GM12878 (cell line): ENCODE data around the gene SORL1. TPM values are rescaled to one million over a fixed set of nuclear protein-coding genes. Genes with fewer than 3 reads are reported as not detected.

Experiments
- ATAC-seq: fragments of 200-7000 bp; cut with Tn5 transposase; 3 replicates; pipeline ENCODE4 v1.9.1; 2020; ENCODE audit warnings: mild to moderate bottlenecking, moderate library complexity
- BruUV-seq: library from RNA; stranded (reverse); fragments of 400-500 nt; replicated peaks from 2 replicates; lab custom pipeline; 2021; lab: Mats Ljungman, UMichigan
- CTCF ChIA-PET: fragments of 300-600 bp; sonication (Branson Sonifier 250); formaldehyde crosslinking; extraction: SDS; loops from one replicate; lab custom pipeline; 2021; ENCODE audit warnings: inconsistent platforms; lab: Yijun Ruan, JAX
- POLR2A ChIA-PET: fragments of 350-600 bp; formaldehyde crosslinking; extraction: SDS; loops from one replicate; lab custom pipeline; 2021; ENCODE audit warnings: inconsistent platforms; lab: Charles Lee
- RAD21 ChIA-PET: fragments of 300-600 bp; sonication (Branson Sonifier 250); formaldehyde crosslinking; loops from one replicate; lab custom pipeline; 2023; ENCODE audit warnings: antibody characterized with exemption; ENCODE audit not compliant: unreplicated experiment; lab: Charles Lee
- SMC1A ChIA-PET: fragments of 300-600 bp; sonication (Branson Sonifier 250); formaldehyde crosslinking; loops from one replicate; lab custom pipeline; 2023; ENCODE audit not compliant: unreplicated experiment, uncharacterized antibody; lab: Charles Lee
- DNase-seq: peaks from one replicate; pipeline ENCODE4 v3.0.0-alpha.2; 2011; ENCODE audit warnings: low read depth, low spot score
- FAIRE-seq: peaks from 3 replicates; lab custom pipeline; 2011; peaks lifted over from hg19 to GRCh38; lab: Jason Lieb, UNC
- H2AFZ ChIP-seq: 2 replicates; pipeline ENCODE4 v1.6.0; 2011; ENCODE audit warnings: low read depth, low read length, control low read depth; ENCODE audit not compliant: control insufficient read depth
- H3K27ac ChIP-seq: 2 replicates; pipeline ENCODE4 v1.5.1; 2011; ENCODE audit warnings: control low read depth; ENCODE audit not compliant: control insufficient read depth, insufficient read depth
- H3K27me3 ChIP-seq, 2 experiments: replicated peaks in 1 of 2; 2 replicates each; pipeline versions ENCODE4 v1.6.0 to v1.6.1; 2011; ENCODE audit warnings: low read length in 1 of 2; ENCODE audit not compliant: control insufficient read depth in 2 of 2, insufficient read depth in 2 of 2
- H3K36me3 ChIP-seq, 2 experiments: 2 replicates each; pipeline ENCODE4 v1.5.1; 2011; ENCODE audit warnings: low read length in 1 of 2; ENCODE audit not compliant: control insufficient read depth in 2 of 2, insufficient read depth in 2 of 2
- H3K4me1 ChIP-seq: 2 replicates; pipeline ENCODE4 v1.6.1; 2011; ENCODE audit warnings: mild to moderate bottlenecking, low read length, moderate library complexity, mixed read lengths; ENCODE audit not compliant: control insufficient read depth, insufficient read depth
- H3K4me2 ChIP-seq: 2 replicates; pipeline ENCODE4 v1.6.0; 2011; ENCODE audit warnings: control low read depth; ENCODE audit not compliant: control insufficient read depth, insufficient read depth
- H3K4me3 ChIP-seq: fragments of 200-600 bp; sonication (generic); 2 replicates; pipeline ENCODE4 v1.5.1; 2016
- H3K79me2 ChIP-seq: 2 replicates; pipeline ENCODE4 v1.6.0; 2011; ENCODE audit warnings: low read length; ENCODE audit not compliant: control insufficient read depth, insufficient read depth
- H3K9ac ChIP-seq: 2 replicates; pipeline ENCODE4 v1.8.0; 2011; ENCODE audit warnings: low read length, control low read depth, mixed read lengths; ENCODE audit not compliant: control insufficient read depth, insufficient read depth
- H3K9me3 ChIP-seq: replicated peaks from 3 replicates; pipeline ENCODE4 v1.5.1; 2011; ENCODE audit warnings: mild to moderate bottlenecking, low read length; ENCODE audit not compliant: control insufficient read depth, insufficient read depth
- H4K20me1 ChIP-seq: 2 replicates; pipeline ENCODE4 v1.6.0; 2011; ENCODE audit not compliant: control insufficient read depth, insufficient read depth
- MXI1 ChIP-seq: fragments of 150-350 bp; IDR thresholded peaks from 2 replicates; pipeline ENCODE4 v1.6.1; 2011; ENCODE audit warnings: low read depth, mild to moderate bottlenecking, inconsistent platforms, low read length, improper control_type of control experiment
- YY1 ChIP-seq: IDR thresholded peaks from 2 replicates; pipeline ENCODE4 v1.6.1; 2011; ENCODE audit warnings: low read depth, mild to moderate bottlenecking, low read length
- WGBS: methylation state at CpG from one replicate; pipeline ENCODE4 v1.1.6; 2016; ENCODE audit warnings: low lambda C conversion rate; ENCODE audit not compliant: insufficient replicate concordance, insufficient coverage; ENCODE audit errors: missing lambda C conversion rate; 5-methylcytosine and 5-hydroxymethylcytosine counted together
- in situ Hi-C: fragments of 300-500 bp; cut with MboI; formaldehyde crosslinking; loops from 9 replicates; pipeline ENCODE4 v1.14.3; 2018; ENCODE audit warnings: mixed read lengths
- intact Hi-C: fragments of 100-400 bp; cut with micrococcal nuclease; formaldehyde crosslinking; loops from one replicate; pipeline ENCODE4 v1.14.2; 2022; ENCODE audit not compliant: unreplicated experiment
- polyA plus RNA-seq, 11 experiments: library from polyadenylated mRNA; depleted of rRNA in 4 of 11; unstranded in 6 of 11; stranded (reverse) in 5 of 11; fragments of >200 nt; fragmentation: Nextera tagmentation in 4 of 11; fragmentation: Illumina TruSeq in 1 of 11; extraction: Ambion mirVana in 4 of 11; extraction: Trizol in 1 of 11; gene quantifications; 1 replicate in 1 of 11; 2 replicates in 10 of 11; pipeline versions ENCODE4 v1.2.1 to v1.2.3, GENCODE V29; 2011 to 2016; ENCODE audit warnings: inconsistent platforms in 2 of 11, missing spikeins in 2 of 11, low read depth in 1 of 11
- total RNA-seq, 4 experiments: library from RNA; depleted of rRNA in 3 of 4; stranded (reverse); fragments of >200 nt in 3 of 4; fragmentation: Illumina TruSeq in 1 of 4; extraction: Trizol in 1 of 4; gene quantifications; 2 replicates each; pipeline versions ENCODE4 v1.2.1 to v1.2.3, GENCODE V29; 2013 to 2021
- TF ChIP-seq, protein P1 (sequence below): fragments of 150-350 bp; IDR thresholded peaks from 2 replicates; pipeline ENCODE4 v1.6.1; 2016; ENCODE audit warnings: low read depth, low read length

Gene SORL1
- total and polyA plus RNA-seq, 10 of the 15 experiments (the other 5 are each of a cell fraction or from before 2014, with no cell fraction given), result 20.2 to 107 (median 59.9) TPM

DNA sequence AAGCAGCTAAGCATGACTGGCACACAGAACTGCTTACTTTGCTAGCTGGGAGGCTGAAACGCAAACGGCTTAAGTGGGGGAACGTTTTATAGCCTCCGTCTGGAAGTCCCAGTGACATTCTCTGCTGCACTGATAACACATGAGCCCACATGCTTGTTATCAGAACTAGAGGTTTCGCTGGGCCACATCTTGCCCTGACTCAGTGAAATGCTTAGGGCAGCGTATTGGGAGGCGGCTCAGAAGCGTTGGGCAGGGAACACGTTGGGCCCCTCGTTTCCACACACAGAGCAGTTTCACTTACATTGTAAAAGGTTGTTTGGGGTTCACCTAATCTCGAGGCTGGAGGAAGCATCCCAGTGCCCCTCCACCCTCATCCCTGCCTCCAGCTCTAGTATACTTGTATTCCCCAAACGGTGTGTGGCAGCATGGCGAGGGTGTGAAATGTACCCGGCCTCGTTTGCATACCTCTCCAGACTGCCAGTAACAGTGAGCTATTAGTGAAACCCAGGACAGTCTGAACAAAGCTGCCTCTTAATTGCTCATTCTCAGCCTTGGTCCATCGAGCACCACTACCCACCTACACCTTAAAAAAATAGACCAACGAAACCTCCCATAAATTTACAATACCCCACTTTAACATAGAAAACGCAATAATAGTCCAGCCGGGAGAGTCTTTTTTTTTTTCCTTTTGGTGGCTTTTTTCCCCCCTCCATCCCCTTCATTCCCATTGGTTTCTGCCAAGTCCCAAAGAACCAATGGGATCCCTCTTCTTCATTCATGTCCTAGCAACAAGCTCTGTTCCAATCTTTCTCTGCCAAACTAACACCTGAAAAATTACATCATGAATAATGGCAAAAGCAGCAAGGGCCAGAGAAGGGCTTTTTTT lies 219.4 kb downstream of the SORL1 start:
- ChIA-PET POLR2A (interaction anchor here (0.7 kb wide), 1 partner anchor 17 kb away, joined by 3 read pairs; no protein-coding TSS in a partner anchor), RAD21 (no interaction called here), CTCF (interaction anchor here (1.4 kb wide), 1 partner anchor 16 kb away, joined by 6 read pairs; no protein-coding TSS in a partner anchor), SMC1A (no interaction called here)
- FAIRE-seq, result no peak
- Histone ChIP-seq H4K20me1 (no peaks in the 10 kb centered on the region), H3K36me3 (no peaks in the 10 kb centered on the region), H3K4me2 (no peak overlapping the region), H2AFZ (no peak overlapping the region), H3K79me2 (no peaks in the 10 kb centered on the region), H3K4me3 (no peak overlapping the region), H3K4me1 (no peaks in the 10 kb centered on the region), H3K9ac (no peak overlapping the region), H3K27ac (no peak overlapping the region), H3K9me3 (no peaks in the 10 kb centered on the region; the same call in 2 of the 3 replicates), H3K27me3 (no peaks in the 10 kb centered on the region)
- no peak for DNase-seq
- no TSS peak for BruUV-seq
- in situ Hi-C loops, result no loop called here
- 55% methylated on average over 19 of the region's 19 CpGs for WGBS
- ATAC-seq, result no peak
- TF ChIP-seq MXI1, result no peak
- no peak for TF ChIP-seq YY1
- TF ChIP-seq, protein P1, sequence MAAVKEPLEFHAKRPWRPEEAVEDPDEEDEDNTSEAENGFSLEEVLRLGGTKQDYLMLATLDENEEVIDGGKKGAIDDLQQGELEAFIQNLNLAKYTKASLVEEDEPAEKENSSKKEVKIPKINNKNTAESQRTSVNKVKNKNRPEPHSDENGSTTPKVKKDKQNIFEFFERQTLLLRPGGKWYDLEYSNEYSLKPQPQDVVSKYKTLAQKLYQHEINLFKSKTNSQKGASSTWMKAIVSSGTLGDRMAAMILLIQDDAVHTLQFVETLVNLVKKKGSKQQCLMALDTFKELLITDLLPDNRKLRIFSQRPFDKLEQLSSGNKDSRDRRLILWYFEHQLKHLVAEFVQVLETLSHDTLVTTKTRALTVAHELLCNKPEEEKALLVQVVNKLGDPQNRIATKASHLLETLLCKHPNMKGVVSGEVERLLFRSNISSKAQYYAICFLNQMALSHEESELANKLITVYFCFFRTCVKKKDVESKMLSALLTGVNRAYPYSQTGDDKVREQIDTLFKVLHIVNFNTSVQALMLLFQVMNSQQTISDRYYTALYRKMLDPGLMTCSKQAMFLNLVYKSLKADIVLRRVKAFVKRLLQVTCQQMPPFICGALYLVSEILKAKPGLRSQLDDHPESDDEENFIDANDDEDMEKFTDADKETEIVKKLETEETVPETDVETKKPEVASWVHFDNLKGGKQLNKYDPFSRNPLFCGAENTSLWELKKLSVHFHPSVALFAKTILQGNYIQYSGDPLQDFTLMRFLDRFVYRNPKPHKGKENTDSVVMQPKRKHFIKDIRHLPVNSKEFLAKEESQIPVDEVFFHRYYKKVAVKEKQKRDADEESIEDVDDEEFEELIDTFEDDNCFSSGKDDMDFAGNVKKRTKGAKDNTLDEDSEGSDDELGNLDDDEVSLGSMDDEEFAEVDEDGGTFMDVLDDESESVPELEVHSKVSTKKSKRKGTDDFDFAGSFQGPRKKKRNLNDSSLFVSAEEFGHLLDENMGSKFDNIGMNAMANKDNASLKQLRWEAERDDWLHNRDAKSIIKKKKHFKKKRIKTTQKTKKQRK, result no peak
- intact Hi-C loops, result no loop called here
